K562 (cell line): ENCODE data around the gene SIX3. TPM values are rescaled to one million over a fixed set of nuclear protein-coding genes. Genes with fewer than 3 reads are reported as not detected.
A peak's percentile ranks its signal among the peaks of the same experiment; 100 is the strongest.

ENCODE experiments used
- ATAC-seq: fragments of 200-7000 bp; cut with Tn5 transposase; 3 replicates; pipeline ENCODE4 v1.9.1; 2020; ENCODE audit warnings: moderate library complexity
- BruUV-seq: library from RNA; stranded (reverse); fragments of 400-500 nt; replicated peaks from 2 replicates; lab custom pipeline; 2021; lab: Mats Ljungman, UMichigan
- CTCF ChIA-PET: fragments of 300-600 bp; formaldehyde crosslinking; extraction: SDS; loops from one replicate; lab custom pipeline; 2021; ENCODE audit warnings: low intra/inter-chr PET ratio; lab: Yijun Ruan, JAX
- POLR2A ChIA-PET: fragments of 300-600, 350-650 bp; sonication (Branson Sonifier 250); formaldehyde crosslinking; extraction: SDS; loops from one replicate; lab custom pipeline; 2021; ENCODE audit warnings: antibody characterized with exemption, inconsistent platforms; lab: Yijun Ruan, JAX
- DNase-seq, 4 experiments: peaks; one replicate each; pipeline versions ENCODE4 v3.0.0 to v3.0.0-alpha.2; 2011 to 2018; ENCODE audit warnings: low spot score in 3 of 4, mixed read lengths in 3 of 4; ENCODE audit errors: extremely low read depth in 1 of 4
- FAIRE-seq: peaks from 2 replicates; lab custom pipeline; 2011; peaks lifted over from hg19 to GRCh38; lab: Jason Lieb, UNC
- H2AFZ ChIP-seq: 2 replicates; pipeline ENCODE4 v1.6.0; 2011; ENCODE audit warnings: low read depth, low read length, control low read depth, inconsistent platforms
- H3K27ac ChIP-seq: fragments of 200-600 bp; 3 replicates; pipeline ENCODE4 v1.8.0; 2011; ENCODE audit warnings: low read depth, mild to moderate bottlenecking, control low read depth, inconsistent platforms, low read length, moderate library complexity, mixed read lengths; ENCODE audit errors: extremely low read depth
- H3K27me3 ChIP-seq, 2 experiments: fragments of 300-600 bp in 1 of 2; 2 replicates in 1 of 2; 3 replicates in 1 of 2; pipeline versions ENCODE4 v1.6.0 to v1.8.0; 2011; ENCODE audit warnings: inconsistent platforms in 2 of 2, low read length in 2 of 2, mild to moderate bottlenecking in 1 of 2, mixed read lengths in 1 of 2, moderate library complexity in 1 of 2; ENCODE audit not compliant: control insufficient read depth in 2 of 2, insufficient read depth in 2 of 2
- H3K36me3 ChIP-seq: fragments of 300-600 bp; 3 replicates; pipeline ENCODE4 v1.8.0; 2011; ENCODE audit warnings: mild to moderate bottlenecking, low read length, inconsistent platforms; ENCODE audit not compliant: control insufficient read depth, insufficient read depth
- H3K4me1 ChIP-seq, 2 experiments: fragments of 200-600 bp in 1 of 2; replicated peaks in 1 of 2; 2 replicates in 1 of 2; 3 replicates in 1 of 2; pipeline versions ENCODE4 v1.5.1 to v1.8.0; 2011; ENCODE audit warnings: inconsistent platforms in 2 of 2, low read length in 2 of 2, mild to moderate bottlenecking in 1 of 2, mixed read lengths in 1 of 2, moderate library complexity in 1 of 2; ENCODE audit not compliant: control insufficient read depth in 2 of 2, insufficient read depth in 2 of 2
- H3K4me2 ChIP-seq: 2 replicates; pipeline ENCODE4 v1.6.1; 2011; ENCODE audit warnings: low read length, control low read depth, inconsistent platforms, mixed read lengths; ENCODE audit not compliant: insufficient read depth
- H3K4me3 ChIP-seq: fragments of 200-600 bp; sonication (generic), shearing (Covaris generic); 2 replicates; pipeline ENCODE4 v1.5.1; 2016; ENCODE audit warnings: control low read depth, inconsistent platforms
- H3K79me2 ChIP-seq: fragments of 200-600 bp; 3 replicates; pipeline ENCODE4 v1.8.0; 2011; ENCODE audit warnings: low read length, inconsistent platforms; ENCODE audit not compliant: control insufficient read depth, insufficient read depth
- H3K9ac ChIP-seq, 2 experiments: 2 replicates each; pipeline versions ENCODE4 v1.6.0 to v1.6.1; 2011; ENCODE audit warnings: low read depth in 2 of 2, low read length in 2 of 2, control low read depth in 1 of 2, inconsistent platforms in 1 of 2, mild to moderate bottlenecking in 1 of 2, mixed read lengths in 1 of 2; ENCODE audit not compliant: insufficient read depth in 1 of 2
- H3K9me1 ChIP-seq: one replicate; pipeline ENCODE4 v1.6.0; 2011; ENCODE audit warnings: inconsistent platforms, mild to moderate bottlenecking, low read length, moderate library complexity; ENCODE audit not compliant: control insufficient read depth, insufficient read depth
- H3K9me3 ChIP-seq: replicated peaks from 2 replicates; pipeline ENCODE4 v1.5.1; 2011; ENCODE audit warnings: low read depth, low read length, inconsistent platforms; ENCODE audit not compliant: control insufficient read depth, insufficient read depth
- H4K20me1 ChIP-seq: replicated peaks from 2 replicates; pipeline ENCODE4 v1.6.1; 2011; ENCODE audit warnings: low read length, inconsistent platforms, mixed read lengths; ENCODE audit not compliant: control insufficient read depth, insufficient read depth
- ASH1L ChIP-seq: fragments of 450-650 bp; IDR thresholded peaks from 2 replicates; pipeline ENCODE4 v1.6.1; 2018; ENCODE audit warnings: borderline replicate concordance, mild to moderate bottlenecking, low read depth; ENCODE audit not compliant: partially characterized antibody
- FOXJ2 ChIP-seq: fragments of 200-800 bp; sonication (Bioruptor generic); IDR thresholded peaks from 2 replicates; pipeline ENCODE4 v1.6.1; 2016; ENCODE audit warnings: missing genetic modification characterization, missing compliant biosample characterization
- NRF1 ChIP-seq, 2 experiments: fragments of 450-650 bp; IDR thresholded peaks in 1 of 2; conservative IDR thresholded peaks in 1 of 2; 2 replicates each; pipeline ENCODE4 v1.6.1; 2014; ENCODE audit warnings: mild to moderate bottlenecking in 2 of 2
- ZSCAN29 ChIP-seq: fragments of 450-650 bp; IDR thresholded peaks from 2 replicates; pipeline ENCODE4 v1.6.1; 2017
- WGBS: fragments of 100-300 bp; shearing (Covaris generic); methylation state at CpG from one replicate; pipeline ENCODE4 v1.1.6; 2016; ENCODE audit warnings: low coverage, mixed read lengths; ENCODE audit not compliant: insufficient coverage; ENCODE audit errors: missing lambda C conversion rate; 5-methylcytosine and 5-hydroxymethylcytosine counted together
- in situ Hi-C: fragments of 300-500 bp; cut with MboI; formaldehyde crosslinking; loops from 4 replicates; pipeline ENCODE4 v1.15.0; 2018; ENCODE audit warnings: inconsistent platforms, mixed read lengths
- intact Hi-C: fragments of 100-400 bp; cut with micrococcal nuclease; formaldehyde crosslinking; loops from 2 replicates; pipeline ENCODE4 v1.14.2; 2022
- polyA plus RNA-seq, 8 experiments: library from polyadenylated mRNA; depleted of rRNA in 4 of 8; stranded (reverse) in 5 of 8; unstranded in 3 of 8; fragments of >200 nt; fragmentation: Nextera tagmentation in 2 of 8; fragmentation: Illumina TruSeq in 1 of 8; extraction: Ambion mirVana in 2 of 8; extraction: Trizol in 1 of 8; gene quantifications; 2 replicates each; pipeline versions ENCODE4 v1.2.1 to v1.2.3, GENCODE V29; 2011 to 2014; ENCODE audit warnings: inconsistent platforms in 1 of 8, missing spikeins in 1 of 8
- total RNA-seq, 7 experiments: library from RNA; depleted of rRNA in 6 of 7; stranded (reverse); fragments of >200 nt in 6 of 7; fragmentation: Illumina TruSeq in 2 of 7; extraction: Trizol in 2 of 7; gene quantifications; 2 replicates each; pipeline versions ENCODE4 v1.2.1 to v1.2.3, GENCODE V29; 2011 to 2021; ENCODE audit warnings: low replicate concordance in 1 of 7

SIX3 gene
- total and polyA plus RNA-seq, 9 of the 15 experiments (the other 6 are each of a cell fraction or from before 2014, with no cell fraction given): not detected

DNA sequence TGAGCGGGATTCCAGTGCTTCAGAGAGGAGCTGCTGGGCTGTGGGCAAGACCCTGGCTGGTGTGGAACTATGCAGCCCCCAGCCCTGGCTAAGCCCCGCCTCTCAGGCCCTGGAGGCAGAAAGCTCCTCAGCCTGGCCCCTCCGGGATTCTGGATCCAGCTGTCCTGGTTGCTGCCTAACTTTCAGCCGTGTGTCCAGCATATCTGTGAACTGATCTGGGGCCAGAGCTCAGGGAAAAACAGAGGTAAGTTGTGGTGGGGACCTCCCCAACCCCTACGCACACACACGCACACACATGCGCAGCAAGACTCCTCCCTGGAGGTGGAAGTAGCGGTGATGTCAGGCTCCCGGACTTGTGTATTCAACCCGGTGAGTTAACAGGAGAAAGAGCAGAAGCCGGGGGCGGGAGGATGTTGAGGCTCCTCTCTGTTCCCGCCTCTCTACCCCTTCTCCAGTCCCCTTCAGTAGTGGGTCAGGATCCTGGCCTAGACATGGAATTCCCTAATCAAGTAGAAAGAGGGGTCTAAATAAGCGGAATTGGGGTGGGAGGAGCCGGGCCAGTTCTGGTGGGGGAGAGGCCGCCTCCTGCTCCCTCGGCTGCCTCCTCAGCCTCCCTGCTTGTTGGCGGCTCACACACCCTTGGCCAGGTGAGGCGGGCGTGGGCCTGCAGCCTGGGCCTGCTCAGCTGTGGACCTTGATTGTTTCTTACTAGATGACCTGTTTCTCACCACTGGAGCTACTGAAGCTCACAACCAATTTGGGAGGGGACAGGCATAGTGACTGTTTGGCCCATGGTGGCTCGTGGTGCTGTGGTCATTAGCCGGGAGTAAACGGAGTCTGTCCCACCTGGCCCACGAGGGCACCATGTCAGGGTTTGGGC is 34.3 kb downstream of the SIX3 start:
- in situ Hi-C loops (loop anchor here (5.0 to 10.0 kb wide), 2 partner anchors 516 to 931 kb away; no protein-coding TSS in a partner anchor), intact Hi-C loops (no loop called here)
- no TSS peak for BruUV-seq
- 6% methylated on average over 22 of the region's 24 CpGs for WGBS
- DNase-seq (peak in 2 of 4 experiments; percentile 24 to 34), ATAC-seq (peak; percentile 69), FAIRE-seq (no peak)
- Histone ChIP-seq H2AFZ (peak overlapping the region; percentile 76), H3K9ac (peak overlapping the region in 1 of 2 experiments; percentile 26; a peak in 1 of 4 replicates), H3K4me1 (peaks cover 0 to 9% of the 10 kb centered on the region in 2 experiments; a peak in 2 of 5 replicates), H3K9me3 (no peaks in the 10 kb centered on the region), H3K4me2 (peak overlapping the region; percentile 52), H3K36me3 (no peaks in the 10 kb centered on the region), H3K27ac (no peak overlapping the region), H3K27me3 (peaks cover 10 to 31% of the 10 kb centered on the region in 2 experiments), H3K9me1 (no peaks in the 10 kb centered on the region), H3K79me2 (no peaks in the 10 kb centered on the region), H4K20me1 (0 out of 2 replicates have a peak, but pooled peaks cover 7% of the 10 kb centered on the region), H3K4me3 (0 out of 2 replicates have a peak overlapping the region, but pooled peaks have one; percentile 6)
- TF ChIP-seq FOXJ2 (no peak), NRF1 (conservative IDR thresholded peaks at IDR 0.05 in 1 of 2, IDR thresholded peaks at IDR 0.05 in 1 of 2) (peak; percentile 87 to 89), ZSCAN29 (no peak), ASH1L (no peak)
- POLR2A ChIA-PET: interaction anchor here (0.6 to 1.1 kb wide), 2 partner anchors 12 to 22 kb away, joined by 3 read pairs; no protein-coding TSS in a partner anchor
- CTCF ChIA-PET: no interaction called here
